NCI-H524 (cell line): ENCODE results near the gene P2RY1.

ENCODE experiments used
- DNase-seq, 2 experiments: peaks; one replicate each; lab custom pipeline; 2025; lab: John Stamatoyannopoulos, UW

The P2RY1 gene

GRCh38 chr3:152834776-152835600 is at the start of gene P2RY1:
Gene P2RY1 (plus strand): TSS chr3:152835131. CDS start chr3:152835783, 652 bp downstream.
- peak; percentile 90 to 93 for DNase-seq

- DNase-seq: no peak
These were observed 47.8 kb upstream of the P2RY1 start for GRCh38 chr3:152786977-152787681.

- peak; percentile 29 to 63 for DNase-seq
These were observed 44.1 kb upstream of the P2RY1 start for GRCh38 chr3:152790651-152791387.

GRCh38 chr3:152793969-152794368 is 41.0 kb upstream of the P2RY1 start:
- no peak for DNase-seq

- no peak for DNase-seq
These were observed 37.0 kb upstream of the P2RY1 start for GRCh38 chr3:152797751-152798432.

- peak in 1 of 2 experiments; percentile 31 for DNase-seq
These were observed 22.8 kb upstream of the P2RY1 start for GRCh38 chr3:152811974-152812760.

- DNase-seq: no peak
These were observed 17.5 kb upstream of the P2RY1 start for GRCh38 chr3:152817400-152817799.

GRCh38 chr3:152818027-152818426 is 16.9 kb upstream of the P2RY1 start:
- no peak for DNase-seq

- DNase-seq: peak in 1 of 2 experiments; percentile 29
These were observed 11.8 kb upstream of the P2RY1 start for GRCh38 chr3:152823173-152823572.

GRCh38 chr3:152823781-152824180 is 11.2 kb upstream of the P2RY1 start:
- DNase-seq: peak; percentile 92 to 94

GRCh38 chr3:152825566-152825965 is 9.4 kb upstream of the P2RY1 start:
- no peak for DNase-seq

GRCh38 chr3:152826476-152826875 is 8.5 kb upstream of the P2RY1 start:
- peak; percentile 65 to 89 for DNase-seq

GRCh38 chr3:152827313-152827712 is 7.6 kb upstream of the P2RY1 start:
- no peak for DNase-seq

GRCh38 chr3:152828075-152828840 is 6.7 kb upstream of the P2RY1 start:
- DNase-seq: no peak

GRCh38 chr3:152830245-152830644 is 4.7 kb upstream of the P2RY1 start:
- no peak for DNase-seq

GRCh38 chr3:152832046-152832445 is 2.9 kb upstream of the P2RY1 start:
- DNase-seq: no peak

GRCh38 chr3:152833089-152833488 is 1.8 kb upstream of the P2RY1 start:
- no peak for DNase-seq

GRCh38 chr3:152834191-152834775 is 648 bp upstream of the P2RY1 start:
- peak; percentile 90 to 94 for DNase-seq

- DNase-seq: peak; percentile 42 to 74
These were observed 721 bp downstream of the P2RY1 start for GRCh38 chr3:152835601-152836102.

GRCh38 chr3:152836269-152836668 is 1.3 kb downstream of the P2RY1 start:
- DNase-seq: no peak
